HepG2 (cell line): ENCODE results near the gene TLCD1. TPM values are rescaled to one million over a fixed set of nuclear protein-coding genes. Genes with fewer than 3 reads are reported as not detected.
A peak's percentile ranks its signal among the peaks of the same experiment; 100 is the strongest.

ENCODE experiments used
- ATM ChIP-seq: fragments of 450-650 bp; IDR thresholded peaks from 2 replicates; pipeline ENCODE4 v1.7.1; 2017; ENCODE audit warnings: mild to moderate bottlenecking, borderline replicate concordance
- BCL6 ChIP-seq: IDR thresholded peaks from 2 replicates; pipeline ENCODE4 v1.6.1; 2016; ENCODE audit warnings: missing genetic modification reagents, missing compliant biosample characterization
- CCAR2 ChIP-seq: fragments of 200-400 bp; formaldehyde crosslinking; optimal IDR thresholded peaks from 2 replicates; pipeline ENCODE3; 2018; ENCODE audit warnings: low read depth, mild to moderate bottlenecking, low read length, moderate library complexity
- ESRRA ChIP-seq: sonication (generic); formaldehyde crosslinking; IDR thresholded peaks from 2 replicates; pipeline ENCODE4 v1.5.1; 2020; ENCODE audit warnings: mild to moderate bottlenecking, low read depth, missing genetic modification reagents
- GLI4 ChIP-seq: sonication (generic); formaldehyde crosslinking; IDR thresholded peaks from 2 replicates; pipeline ENCODE4 v1.5.1; 2020; ENCODE audit warnings: missing genetic modification reagents, mild to moderate bottlenecking, moderate library complexity, borderline replicate concordance
- MTA1 ChIP-seq: sonication (generic); formaldehyde crosslinking; IDR thresholded peaks from 2 replicates; pipeline ENCODE4 v1.4.0; 2020; ENCODE audit warnings: missing genetic modification reagents, mild to moderate bottlenecking, borderline replicate concordance
- NR2C2 ChIP-seq: sonication (generic); formaldehyde crosslinking; IDR thresholded peaks from 2 replicates; pipeline ENCODE4 v1.4.0; 2020; ENCODE audit warnings: missing genetic modification reagents, mild to moderate bottlenecking, moderate library complexity, borderline replicate concordance
- PLRG1 ChIP-seq: fragments of 450-650 bp; conservative IDR thresholded peaks from 2 replicates; pipeline ENCODE4 v1.6.1; 2016
- PRMT3 ChIP-seq: sonication (generic); formaldehyde crosslinking; IDR thresholded peaks from 2 replicates; pipeline ENCODE4 v1.8.1; 2022; ENCODE audit warnings: low read depth, mild to moderate bottlenecking, moderate library complexity, missing genetic modification reagents, borderline replicate concordance
- SRSF4 ChIP-seq: fragments of 200-400 bp; formaldehyde crosslinking; IDR thresholded peaks from one replicate; pipeline ENCODE4 v1.6.1; 2018; ENCODE audit warnings: mild to moderate bottlenecking, low read depth, low read length, moderate library complexity; ENCODE audit not compliant: poor library complexity, severe bottlenecking
- U2AF1 ChIP-seq: fragments of 200-400 bp; formaldehyde crosslinking; optimal IDR thresholded peaks from 2 replicates; pipeline ENCODE3; 2017; ENCODE audit warnings: mild to moderate bottlenecking, low read depth, low read length
- YEATS4 ChIP-seq: sonication (generic); formaldehyde crosslinking; IDR thresholded peaks from 2 replicates; pipeline ENCODE4 v1.4.0; 2020; ENCODE audit warnings: missing genetic modification reagents, borderline replicate concordance
- ZBTB3 ChIP-seq: sonication (generic); formaldehyde crosslinking; IDR thresholded peaks from 2 replicates; pipeline ENCODE4 v1.4.0; 2020; ENCODE audit warnings: low read depth, mild to moderate bottlenecking, moderate library complexity, missing genetic modification reagents, borderline replicate concordance
- ZC3H13 ChIP-seq: sonication (generic); formaldehyde crosslinking; IDR thresholded peaks from 2 replicates; pipeline ENCODE4 v1.8.1; 2023; ENCODE audit warnings: mild to moderate bottlenecking, missing genetic modification reagents, moderate library complexity
- ZFY ChIP-seq: sonication (generic); formaldehyde crosslinking; IDR thresholded peaks from 2 replicates; pipeline ENCODE4 v1.4.0; 2020; ENCODE audit warnings: missing genetic modification reagents
- ZMAT3 ChIP-seq: sonication (generic); formaldehyde crosslinking; conservative IDR thresholded peaks from 2 replicates; pipeline ENCODE4 v1.7.0; 2021; ENCODE audit warnings: missing genetic modification reagents
- ZNF225 ChIP-seq: sonication (generic); formaldehyde crosslinking; IDR thresholded peaks from 2 replicates; pipeline ENCODE4 v1.4.0; 2020; ENCODE audit warnings: mild to moderate bottlenecking, missing genetic modification reagents
- ZNF282 ChIP-seq: fragments of 450-650 bp; IDR thresholded peaks from 2 replicates; pipeline ENCODE4 v1.6.1; 2018; ENCODE audit not compliant: partially characterized antibody
- ZNF460 ChIP-seq: sonication (generic); formaldehyde crosslinking; IDR thresholded peaks from 2 replicates; pipeline ENCODE4 v1.5.1; 2020; ENCODE audit warnings: missing genetic modification reagents, mild to moderate bottlenecking, borderline replicate concordance
- ZNF746 ChIP-seq: sonication (generic); formaldehyde crosslinking; IDR thresholded peaks from 2 replicates; pipeline ENCODE4 v1.8.0; 2022; ENCODE audit warnings: mild to moderate bottlenecking, missing genetic modification reagents
- polyA plus RNA-seq, 8 experiments: library from polyadenylated mRNA; depleted of rRNA in 3 of 8; stranded (reverse) in 7 of 8; unstranded in 1 of 8; fragments of >200 nt; fragmentation: Illumina TruSeq in 4 of 8; extraction: Trizol in 4 of 8; gene quantifications; 2 replicates each; pipeline versions ENCODE4 v1.2.1 to v1.2.3, GENCODE V29; 2011 to 2016; ENCODE audit warnings: low read depth in 4 of 8, missing spikeins in 1 of 8, mixed read lengths in 1 of 8; ENCODE audit not compliant: insufficient read depth in 1 of 8
- total RNA-seq, 5 experiments: library from RNA; depleted of rRNA; stranded (reverse); fragments of >200 nt; fragmentation: Illumina TruSeq; extraction: Trizol; gene quantifications; 2 replicates each; pipeline ENCODE4 v1.2.3, GENCODE V29; 2016; ENCODE audit warnings: low read depth in 1 of 5
- TF ChIP-seq, protein P1 (sequence below): sonication (generic); formaldehyde crosslinking; IDR thresholded peaks from 2 replicates; pipeline ENCODE4 v1.5.0; 2020; ENCODE audit warnings: mild to moderate bottlenecking, missing genetic modification reagents, moderate library complexity
- TF ChIP-seq, protein P2 (sequence below): sonication (generic); formaldehyde crosslinking; IDR thresholded peaks from 2 replicates; pipeline ENCODE4 v1.4.0; 2020; ENCODE audit warnings: low read depth, mild to moderate bottlenecking, missing genetic modification reagents
- TF ChIP-seq, protein P3 (sequence below): sonication (generic); formaldehyde crosslinking; IDR thresholded peaks from 2 replicates; pipeline ENCODE4 v1.4.0; 2020; ENCODE audit warnings: missing genetic modification reagents
- TF ChIP-seq, protein P4 (sequence below): IDR thresholded peaks from 2 replicates; pipeline ENCODE4 v1.6.1; 2016

TLCD1 gene
- total and polyA plus RNA-seq, 2 of the 13 experiments (the other 11 are each of a cell fraction or from before 2014, with no cell fraction given): 14.9 to 19.6 TPM

DNA sequence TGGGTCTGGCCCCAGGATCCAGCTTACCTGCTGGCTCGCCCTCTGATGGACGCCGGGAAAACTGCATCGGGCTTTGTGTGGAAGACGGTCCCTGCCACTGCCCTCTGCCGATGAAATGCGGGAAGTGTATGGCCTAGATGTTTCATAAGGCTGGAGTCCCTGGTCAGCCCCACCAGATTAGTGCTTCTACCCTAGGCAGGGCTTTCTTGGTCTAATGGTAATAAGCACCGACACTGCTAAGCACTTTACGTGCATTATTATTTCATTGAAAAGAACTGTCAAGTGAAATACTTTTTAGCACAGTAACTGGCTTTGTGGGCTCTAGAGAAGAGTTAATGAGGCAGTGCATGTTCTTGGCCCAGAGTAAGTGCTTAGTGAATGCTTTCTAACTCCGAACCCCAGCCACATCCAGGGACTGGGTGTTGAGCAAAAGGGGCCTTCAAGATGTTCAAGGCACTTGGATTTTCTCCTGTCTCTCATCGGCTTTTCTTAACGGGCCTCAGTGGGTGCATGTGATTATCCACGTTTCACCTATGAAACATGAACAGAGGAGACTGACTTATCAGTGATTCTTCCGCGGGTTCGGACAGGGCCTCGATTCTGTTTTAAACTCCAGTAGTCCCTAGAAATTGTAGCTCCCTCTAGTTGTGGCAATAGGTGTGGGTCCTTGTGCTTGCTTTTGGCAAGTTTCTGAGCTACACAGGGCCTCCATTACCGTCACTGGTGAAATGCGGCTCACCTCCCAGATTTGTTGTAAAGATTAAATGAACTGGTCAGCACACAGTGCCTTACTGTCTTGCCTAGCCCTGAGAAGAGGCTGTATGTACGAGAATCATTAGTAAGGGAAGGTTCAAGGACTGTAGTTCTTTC is 24.4 kb upstream of the TLCD1 start (continued):
- TF ChIP-seq ATM: no peak
- TF ChIP-seq NR2C2 (CRISPR knock-in tag): no peak
- TF ChIP-seq, protein P1, sequence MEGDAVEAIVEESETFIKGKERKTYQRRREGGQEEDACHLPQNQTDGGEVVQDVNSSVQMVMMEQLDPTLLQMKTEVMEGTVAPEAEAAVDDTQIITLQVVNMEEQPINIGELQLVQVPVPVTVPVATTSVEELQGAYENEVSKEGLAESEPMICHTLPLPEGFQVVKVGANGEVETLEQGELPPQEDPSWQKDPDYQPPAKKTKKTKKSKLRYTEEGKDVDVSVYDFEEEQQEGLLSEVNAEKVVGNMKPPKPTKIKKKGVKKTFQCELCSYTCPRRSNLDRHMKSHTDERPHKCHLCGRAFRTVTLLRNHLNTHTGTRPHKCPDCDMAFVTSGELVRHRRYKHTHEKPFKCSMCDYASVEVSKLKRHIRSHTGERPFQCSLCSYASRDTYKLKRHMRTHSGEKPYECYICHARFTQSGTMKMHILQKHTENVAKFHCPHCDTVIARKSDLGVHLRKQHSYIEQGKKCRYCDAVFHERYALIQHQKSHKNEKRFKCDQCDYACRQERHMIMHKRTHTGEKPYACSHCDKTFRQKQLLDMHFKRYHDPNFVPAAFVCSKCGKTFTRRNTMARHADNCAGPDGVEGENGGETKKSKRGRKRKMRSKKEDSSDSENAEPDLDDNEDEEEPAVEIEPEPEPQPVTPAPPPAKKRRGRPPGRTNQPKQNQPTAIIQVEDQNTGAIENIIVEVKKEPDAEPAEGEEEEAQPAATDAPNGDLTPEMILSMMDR (CRISPR knock-in tag): peak; percentile 98
- no peak for TF ChIP-seq U2AF1
- no peak for TF ChIP-seq YEATS4 (CRISPR knock-in tag)
- TF ChIP-seq SRSF4: no peak
- no peak for TF ChIP-seq ZNF225 (CRISPR knock-in tag)
- TF ChIP-seq ZBTB3 (CRISPR knock-in tag): no peak
- TF ChIP-seq ZNF282: no peak
- TF ChIP-seq PLRG1: no peak
- TF ChIP-seq GLI4 (CRISPR knock-in tag): no peak
- no peak for TF ChIP-seq ZNF746 (CRISPR knock-in tag)
- no peak for TF ChIP-seq ZMAT3
- no peak for TF ChIP-seq ESRRA (CRISPR knock-in tag)
- TF ChIP-seq, protein P2, sequence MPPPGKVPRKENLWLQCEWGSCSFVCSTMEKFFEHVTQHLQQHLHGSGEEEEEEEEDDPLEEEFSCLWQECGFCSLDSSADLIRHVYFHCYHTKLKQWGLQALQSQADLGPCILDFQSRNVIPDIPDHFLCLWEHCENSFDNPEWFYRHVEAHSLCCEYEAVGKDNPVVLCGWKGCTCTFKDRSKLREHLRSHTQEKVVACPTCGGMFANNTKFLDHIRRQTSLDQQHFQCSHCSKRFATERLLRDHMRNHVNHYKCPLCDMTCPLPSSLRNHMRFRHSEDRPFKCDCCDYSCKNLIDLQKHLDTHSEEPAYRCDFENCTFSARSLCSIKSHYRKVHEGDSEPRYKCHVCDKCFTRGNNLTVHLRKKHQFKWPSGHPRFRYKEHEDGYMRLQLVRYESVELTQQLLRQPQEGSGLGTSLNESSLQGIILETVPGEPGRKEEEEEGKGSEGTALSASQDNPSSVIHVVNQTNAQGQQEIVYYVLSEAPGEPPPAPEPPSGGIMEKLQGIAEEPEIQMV: no peak
- TF ChIP-seq BCL6 (CRISPR knock-in tag): peak; percentile 43; the same call in 1 of the 2 replicates
- TF ChIP-seq, protein P3, sequence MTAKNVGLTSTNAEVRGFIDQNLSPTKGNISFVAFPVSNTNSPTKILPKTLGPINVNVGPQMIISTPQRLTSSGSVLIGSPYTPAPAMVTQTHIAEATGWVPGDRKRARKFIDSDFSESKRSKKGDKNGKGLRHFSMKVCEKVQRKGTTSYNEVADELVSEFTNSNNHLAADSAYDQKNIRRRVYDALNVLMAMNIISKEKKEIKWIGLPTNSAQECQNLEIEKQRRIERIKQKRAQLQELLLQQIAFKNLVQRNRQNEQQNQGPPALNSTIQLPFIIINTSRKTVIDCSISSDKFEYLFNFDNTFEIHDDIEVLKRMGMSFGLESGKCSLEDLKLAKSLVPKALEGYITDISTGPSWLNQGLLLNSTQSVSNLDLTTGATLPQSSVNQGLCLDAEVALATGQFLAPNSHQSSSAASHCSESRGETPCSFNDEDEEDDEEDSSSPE: 0 out of 2 replicates have a peak, but pooled peaks have one; percentile 36
- TF ChIP-seq ZFY: peak; percentile 46; the same call in 1 of the 2 replicates
- no peak for TF ChIP-seq CCAR2
- no peak for TF ChIP-seq PRMT3
- TF ChIP-seq ZC3H13 (CRISPR knock-in tag): no peak
- no peak for TF ChIP-seq MTA1 (CRISPR knock-in tag)
- TF ChIP-seq, protein P4, sequence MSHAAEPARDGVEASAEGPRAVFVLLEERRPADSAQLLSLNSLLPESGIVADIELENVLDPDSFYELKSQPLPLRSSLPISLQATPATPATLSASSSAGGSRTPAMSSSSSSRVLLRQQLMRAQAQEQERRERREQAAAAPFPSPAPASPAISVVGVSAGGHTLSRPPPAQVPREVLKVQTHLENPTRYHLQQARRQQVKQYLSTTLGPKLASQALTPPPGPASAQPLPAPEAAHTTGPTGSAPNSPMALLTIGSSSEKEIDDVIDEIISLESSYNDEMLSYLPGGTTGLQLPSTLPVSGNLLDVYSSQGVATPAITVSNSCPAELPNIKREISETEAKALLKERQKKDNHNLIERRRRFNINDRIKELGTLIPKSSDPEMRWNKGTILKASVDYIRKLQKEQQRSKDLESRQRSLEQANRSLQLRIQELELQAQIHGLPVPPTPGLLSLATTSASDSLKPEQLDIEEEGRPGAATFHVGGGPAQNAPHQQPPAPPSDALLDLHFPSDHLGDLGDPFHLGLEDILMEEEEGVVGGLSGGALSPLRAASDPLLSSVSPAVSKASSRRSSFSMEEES (CRISPR knock-in tag): 0 out of 2 replicates have a peak, but pooled peaks have one; percentile 48
- no peak for TF ChIP-seq ZNF460
